NK-92 treated with Interleukin-12 subunit alpha and Interleukin-12 subunit beta, amount 100 ng/mL, for 24 hours (cell line): ENCODE measurements around the gene C6orf47.

ENCODE experiments used
- DNase-seq: peaks from one replicate; lab custom pipeline; 2025; lab: John Stamatoyannopoulos, UW

C6orf47 gene

DNA sequence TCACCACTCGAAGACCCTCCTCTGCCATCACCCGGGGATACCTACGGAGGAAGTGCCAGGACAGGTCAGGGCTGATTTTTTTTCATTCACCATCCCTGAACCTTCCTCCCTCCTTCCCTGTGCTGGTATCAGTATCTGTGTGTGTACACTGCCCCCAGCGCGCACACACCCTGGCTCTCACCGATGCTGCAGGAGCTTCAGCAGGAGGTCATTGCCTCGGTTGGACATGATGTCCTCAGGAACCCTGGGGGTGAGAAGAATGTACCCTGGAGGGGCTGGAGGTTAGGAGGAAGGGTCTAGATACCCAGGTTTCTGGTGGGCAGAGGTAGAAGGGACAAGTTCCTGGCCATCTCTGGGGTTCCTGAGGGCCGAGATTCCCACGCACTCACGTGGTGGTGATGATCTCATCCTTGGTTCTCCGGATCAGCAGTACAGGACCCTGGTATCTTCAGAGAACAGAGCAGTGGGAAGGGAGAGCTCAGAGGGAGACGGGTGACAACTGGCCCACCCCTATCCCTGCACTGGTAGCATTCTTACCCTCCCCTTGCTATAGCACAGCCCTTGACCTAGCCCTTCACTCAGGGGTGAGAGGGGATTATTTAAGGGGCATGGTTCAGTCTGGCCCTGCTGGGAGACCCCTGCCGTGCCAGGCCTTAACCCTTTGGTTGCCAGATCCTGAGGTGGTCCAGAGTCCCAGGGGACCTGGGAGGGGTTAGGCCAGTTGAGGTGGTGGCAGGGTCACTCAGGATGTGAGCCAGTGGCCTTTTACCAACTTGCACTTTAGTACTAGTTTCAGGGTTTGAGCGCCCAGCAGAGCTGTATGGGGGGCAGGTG lies 27.5 kb upstream of the C6orf47 start:
- no peak for DNase-seq

DNA sequence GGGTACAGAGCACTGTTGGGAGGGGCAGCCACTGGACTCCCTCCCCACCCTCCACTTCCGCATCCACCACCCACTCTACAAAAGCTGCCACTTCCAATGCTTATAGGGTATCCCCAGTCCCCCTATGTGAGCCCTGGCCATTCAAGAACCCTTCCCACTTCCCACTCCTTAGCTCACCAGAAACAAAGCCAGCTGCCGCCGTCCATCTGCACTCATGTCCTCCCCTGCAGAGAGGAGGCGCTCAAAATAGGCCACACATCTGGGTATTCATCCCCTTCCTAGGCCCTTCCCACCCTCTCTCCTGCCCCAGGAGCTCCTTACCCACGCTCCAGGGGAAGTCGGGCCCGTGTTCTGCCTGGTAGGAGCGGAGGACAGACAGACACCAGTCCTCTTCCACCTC lies 26.7 kb upstream of the C6orf47 start:
- DNase-seq, result no peak

DNA sequence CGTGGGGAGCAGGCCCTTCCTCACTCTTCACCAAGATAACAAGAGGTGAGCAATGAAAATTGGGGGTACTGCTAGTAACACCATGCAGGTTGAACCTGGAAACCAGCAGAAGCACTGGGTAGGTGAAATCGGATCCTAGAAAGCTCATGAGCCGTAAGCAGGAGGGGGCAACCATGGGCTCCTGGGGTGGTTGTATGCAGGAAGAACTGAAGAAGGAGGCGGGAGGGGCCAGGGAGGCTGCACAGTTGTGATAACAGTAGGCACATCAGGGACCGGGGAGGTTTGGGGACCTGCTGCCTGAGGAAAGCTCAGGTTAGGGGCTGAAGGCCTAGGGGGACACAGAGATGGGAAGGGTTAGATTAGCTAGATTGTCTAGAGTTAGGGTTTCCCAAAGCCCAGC lies 25.9 kb upstream of the C6orf47 start:
- DNase-seq, result no peak

- DNase-seq, result no peak
Observed at GRCh38 chr6:31683591-31683990, 23.0 kb upstream of the C6orf47 start.

GRCh38 chr6:31681135-31681671 lies 20.6 kb upstream of the C6orf47 start:
- no peak for DNase-seq

- DNase-seq, result no peak
Observed at GRCh38 chr6:31680226-31681134, 19.9 kb upstream of the C6orf47 start, which contains the start of gene LY6G5C. Gene LY6G5C (minus strand): TSS chr6:31681067. CDS start chr6:31680373, 694 bp downstream.

- DNase-seq, result no peak
Observed at GRCh38 chr6:31677955-31678354, 17.4 kb upstream of the C6orf47 start.

DNA sequence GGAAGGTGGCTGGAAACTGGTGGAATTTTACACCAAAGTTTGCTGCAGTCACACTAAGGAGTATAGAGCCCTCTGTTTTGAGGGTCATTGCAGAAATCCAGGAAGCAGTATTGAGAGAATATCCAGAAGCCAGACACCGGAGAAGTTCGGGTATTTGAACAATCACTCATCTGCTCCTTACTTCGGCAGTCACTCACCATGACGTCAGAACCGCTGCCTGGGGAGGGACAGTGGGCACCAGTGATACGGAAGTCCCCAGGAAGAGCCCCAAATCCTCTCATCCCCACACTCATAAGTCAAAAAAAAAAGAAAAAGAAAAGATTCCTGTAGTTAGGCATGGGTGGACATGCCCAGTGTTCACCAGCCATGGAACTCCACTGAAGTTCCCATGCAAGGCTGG lies 16.3 kb upstream of the C6orf47 start:
- DNase-seq, result no peak

GRCh38 chr6:31676322-31676903 lies 15.8 kb upstream of the C6orf47 start:
- no peak for DNase-seq

DNA sequence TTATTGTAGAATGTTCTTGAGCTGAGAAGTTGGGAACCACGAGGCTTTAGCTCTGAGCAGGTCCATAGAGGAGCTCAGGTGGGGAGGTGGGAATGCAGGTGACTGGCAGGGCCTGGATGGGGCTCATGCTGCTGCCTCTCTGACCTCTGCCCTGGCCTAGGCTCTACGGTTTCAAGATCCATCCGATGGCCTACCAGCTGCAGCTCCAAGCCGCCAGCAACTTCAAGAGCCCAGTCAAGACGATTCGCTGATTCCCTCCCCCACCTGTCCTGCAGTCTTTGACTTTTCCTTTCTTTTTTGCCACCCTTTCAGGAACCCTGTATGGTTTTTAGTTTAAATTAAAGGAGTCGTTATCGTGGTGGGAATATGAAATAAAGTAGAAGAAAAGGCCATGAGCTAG lies 9.1 kb upstream of the C6orf47 start, which contains the start of gene LY6G5B:
Gene LY6G5B (plus strand): TSS at position 301 of the 400 bp plus-strand sequence. CDS start 975 bp downstream, outside the sequence.
- no peak for DNase-seq

DNA sequence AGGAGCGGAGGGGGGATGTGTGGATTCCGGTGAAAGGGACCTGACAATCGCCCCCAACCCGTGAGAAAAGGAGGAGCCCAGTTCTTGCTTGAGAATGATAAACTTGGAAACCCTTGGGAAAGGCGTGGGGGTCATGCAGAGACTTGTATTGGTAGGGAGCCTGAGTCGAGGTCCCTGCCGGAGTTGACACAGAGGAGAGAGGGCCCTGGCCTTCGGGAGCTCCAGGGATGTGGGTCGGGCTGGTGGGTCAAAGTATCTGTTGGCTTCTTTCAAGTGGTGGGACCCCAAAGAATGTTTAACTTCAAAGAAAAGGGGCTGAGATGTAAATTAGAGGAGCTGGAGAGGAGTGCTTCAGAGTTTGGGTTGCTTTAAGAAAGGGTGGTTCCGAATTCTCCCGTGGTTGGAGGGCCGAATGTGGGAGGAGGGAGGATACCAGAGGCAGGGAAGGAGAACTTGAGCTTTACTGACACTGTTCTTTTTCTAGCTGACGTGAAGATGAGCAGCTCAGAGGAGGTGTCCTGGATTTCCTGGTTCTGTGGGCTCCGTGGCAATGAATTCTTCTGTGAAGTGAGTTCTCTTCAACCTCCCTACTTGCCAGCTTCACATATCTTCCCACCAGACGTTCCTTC lies 5.9 kb upstream of the C6orf47 start:
- DNase-seq, result no peak

DNA sequence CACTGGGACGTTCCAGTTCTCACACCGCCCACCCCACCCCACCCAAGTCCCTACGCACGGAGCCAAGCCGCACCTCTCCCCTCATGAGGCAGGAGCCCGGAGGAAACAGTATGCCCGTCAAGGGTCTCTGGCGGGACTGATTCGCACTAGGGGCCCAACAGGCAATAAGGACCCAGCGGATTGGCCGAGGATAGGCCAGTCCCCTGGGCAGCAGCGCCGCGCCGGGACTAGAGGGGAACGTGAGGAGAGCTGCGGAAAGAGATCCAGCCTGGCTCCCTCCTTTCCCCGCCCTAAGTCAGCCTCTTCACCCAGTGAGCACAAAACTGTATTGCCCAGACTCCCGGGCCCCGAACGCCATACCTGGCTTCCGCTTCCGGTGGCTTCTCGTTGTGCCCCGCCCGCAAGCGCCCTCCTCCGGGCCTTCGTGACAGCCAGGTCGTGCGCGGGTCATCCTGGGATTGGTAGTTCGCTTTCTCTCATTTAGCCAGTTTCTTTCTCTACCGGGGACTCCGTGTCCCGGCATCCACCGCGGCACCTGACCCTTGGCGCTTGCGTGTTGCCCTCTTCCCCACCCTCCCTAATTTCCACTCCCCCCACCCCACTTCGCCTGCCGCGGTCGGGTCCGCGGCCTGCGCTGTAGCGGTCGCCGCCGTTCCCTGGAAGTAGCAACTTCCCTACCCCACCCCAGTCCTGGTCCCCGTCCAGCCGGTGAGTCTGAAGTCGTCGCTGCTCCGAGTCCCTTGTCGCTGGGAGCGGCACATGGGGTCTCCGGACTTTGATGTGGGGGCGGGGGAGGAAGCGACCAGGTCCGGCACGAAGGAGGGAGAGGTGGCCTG lies 5.1 kb upstream of the C6orf47 start, which contains the start of gene CSNK2B:
Gene CSNK2B (plus strand): TSS at position 580 of the 836 bp plus-strand sequence. CDS start 752 bp downstream, outside the sequence.
- DNase-seq, result peak; percentile 98

GRCh38 chr6:31664790-31665500 lies 4.4 kb upstream of the C6orf47 start, which contains the start of gene GPANK1:
Gene GPANK1 (minus strand): TSS chr6:31664997. CDS start chr6:31664478, 519 bp downstream.
- peak; percentile 91 for DNase-seq

DNA sequence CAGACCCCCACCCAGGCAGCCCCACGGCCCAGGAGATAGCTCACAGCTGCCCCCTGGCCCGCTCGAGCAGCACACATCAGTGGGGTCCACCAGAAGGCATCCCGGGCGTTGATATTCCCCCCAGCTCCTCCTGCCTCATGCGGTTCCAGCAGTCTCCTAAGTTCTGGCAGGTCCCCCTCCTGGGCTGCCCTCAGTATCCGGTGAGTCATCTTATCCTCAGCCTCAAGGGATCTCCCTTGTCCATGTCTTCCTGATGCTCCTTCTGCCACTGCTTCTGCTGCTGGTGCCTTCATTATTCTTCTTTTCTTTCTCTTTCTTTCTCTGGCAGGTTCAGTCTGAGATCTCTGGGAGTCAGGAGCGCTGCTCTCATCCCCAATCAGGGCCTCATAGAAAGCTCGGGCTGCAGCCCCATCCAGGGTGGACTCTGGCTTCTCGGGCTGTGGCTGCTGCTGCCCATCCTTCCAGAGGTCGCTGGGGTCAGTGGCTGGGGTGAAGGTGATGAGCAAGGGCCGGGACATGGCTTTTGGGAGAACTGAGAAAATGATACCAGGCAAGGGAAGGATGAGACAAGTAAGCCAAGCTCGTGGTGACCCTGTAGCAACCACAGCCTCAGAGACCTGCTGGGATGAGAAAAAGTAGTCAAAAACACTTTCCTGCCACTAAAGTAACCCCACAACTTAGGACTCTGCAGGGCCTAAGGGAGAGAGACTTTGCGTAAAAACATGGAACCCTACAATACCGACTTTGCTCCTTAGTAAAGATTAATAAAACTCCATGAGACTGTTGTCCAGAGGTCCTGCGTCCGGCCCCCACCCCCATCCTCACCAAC lies 3.6 kb upstream of the C6orf47 start:
- peak; percentile 50 for DNase-seq

GRCh38 chr6:31663126-31663960 lies 2.8 kb upstream of the C6orf47 start:
- no peak for DNase-seq

- DNase-seq, result no peak
Observed at GRCh38 chr6:31662124-31662723, 1.6 kb upstream of the C6orf47 start.
